ENCODE results near the gene CUBN.

Gene CUBN

DNA sequence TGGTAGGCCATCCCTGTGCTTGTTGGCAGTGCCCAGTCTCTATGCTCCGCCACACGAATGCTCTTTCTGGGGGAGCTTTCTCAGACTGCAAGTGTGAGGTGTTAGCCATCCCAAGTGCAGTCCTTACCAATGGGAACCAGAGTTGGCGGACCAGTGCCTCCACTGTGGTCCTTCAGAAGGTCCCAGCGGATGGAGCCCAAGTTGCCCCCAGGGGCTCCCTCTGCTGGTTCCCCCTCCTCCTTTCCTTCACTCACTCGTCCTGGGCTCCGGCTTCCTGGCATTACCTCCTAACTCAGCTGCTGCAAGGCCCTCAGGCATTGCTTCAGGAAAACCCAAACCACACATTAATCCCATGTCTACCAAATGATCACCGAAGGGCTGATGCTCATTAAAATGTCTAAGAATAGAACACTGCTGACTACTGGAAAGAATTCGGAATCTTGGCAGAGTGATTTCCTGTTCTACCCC, 139.8 kb downstream of the CUBN start:
- DNase-seq (ENCODE audit: low read depth in 3 of 3) = no peak

GRCh38 chr10:16988900-16989299, 140.7 kb downstream of the CUBN start:
- DNase-seq (ENCODE audit: low read depth in 3 of 3) = no peak

DNA sequence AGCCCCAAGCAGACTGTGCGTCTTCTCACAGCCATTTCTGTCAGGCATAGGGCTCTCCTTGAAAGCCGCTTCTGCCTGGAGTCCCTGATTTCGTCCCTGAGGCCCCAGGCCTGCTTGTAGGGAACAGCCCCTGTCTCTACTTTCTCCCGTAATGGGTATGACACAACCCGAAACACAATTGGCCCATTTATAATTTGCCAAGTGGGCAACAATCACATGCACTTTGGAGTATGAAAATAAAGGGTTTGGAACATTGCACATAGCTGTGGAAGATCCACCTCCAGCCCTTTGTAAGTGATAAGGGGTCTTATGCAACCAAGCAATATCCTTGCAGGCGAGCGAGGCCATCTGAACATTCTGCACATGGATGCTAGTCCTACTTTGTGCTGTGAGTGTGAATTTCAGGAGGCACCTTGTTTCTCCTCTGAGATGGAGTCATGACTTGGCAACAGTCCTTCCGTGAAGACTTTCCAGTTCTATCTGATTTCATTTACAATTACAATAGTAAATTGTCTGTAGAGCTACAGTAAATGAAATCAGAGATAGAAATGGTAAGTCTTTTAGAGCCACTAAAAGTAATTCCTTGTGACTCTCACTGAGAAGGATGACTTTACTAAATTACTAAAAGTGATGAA, 141.5 kb downstream of the CUBN start:
- DNase-seq (ENCODE audit: low read depth in 3 of 3) = no peak

- no peak for DNase-seq (ENCODE audit: low read depth in 3 of 3)
Measured at GRCh38 chr10:16987206-16987621, 142.4 kb downstream of the CUBN start.

- no peak for DNase-seq (ENCODE audit: low read depth in 3 of 3)
Measured at GRCh38 chr10:16986406-16987205, 143.0 kb downstream of the CUBN start.

DNA sequence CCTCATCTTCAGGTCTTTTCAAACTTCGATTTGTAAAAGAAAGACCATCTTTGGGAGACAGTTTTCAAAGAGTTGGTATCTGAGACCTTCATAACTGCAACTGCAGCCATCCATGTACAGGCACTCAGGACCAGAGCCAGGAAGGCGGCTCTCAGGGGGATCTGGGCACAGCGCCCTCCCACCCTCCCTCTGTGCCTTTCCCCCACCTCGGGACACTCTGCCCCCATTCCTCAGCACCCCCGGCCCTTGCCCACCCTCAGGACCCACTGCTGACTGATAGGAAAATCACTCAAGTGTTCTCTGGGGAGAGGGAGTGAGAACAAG, 143.6 kb downstream of the CUBN start:
- DNase-seq (ENCODE audit: low read depth in 3 of 3) = no peak

DNA sequence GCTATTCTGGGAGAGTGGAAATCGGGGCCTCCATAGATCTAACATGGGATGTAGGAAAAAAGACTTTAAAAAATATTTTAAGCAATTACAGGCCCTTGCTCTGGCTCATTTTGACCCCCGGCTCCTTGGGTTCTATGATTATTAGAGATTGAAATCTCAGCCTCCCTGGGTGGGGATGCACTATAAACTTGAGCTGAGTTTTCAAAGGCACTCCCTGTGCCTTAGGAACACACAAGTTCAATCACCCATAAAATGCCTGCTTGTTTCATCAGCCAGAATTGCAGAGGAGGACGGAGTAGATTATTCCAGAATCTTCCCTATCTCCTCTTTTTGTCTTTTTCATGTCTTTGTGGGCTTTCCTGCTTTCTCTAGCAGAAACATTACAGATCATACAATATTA, 145.4 kb downstream of the CUBN start:
- no peak for DNase-seq (ENCODE audit: low read depth in 3 of 3)

- DNase-seq (ENCODE audit: low read depth in 3 of 3) = no peak
Measured at GRCh38 chr10:16976803-16977202, 152.8 kb downstream of the CUBN start.

DNA sequence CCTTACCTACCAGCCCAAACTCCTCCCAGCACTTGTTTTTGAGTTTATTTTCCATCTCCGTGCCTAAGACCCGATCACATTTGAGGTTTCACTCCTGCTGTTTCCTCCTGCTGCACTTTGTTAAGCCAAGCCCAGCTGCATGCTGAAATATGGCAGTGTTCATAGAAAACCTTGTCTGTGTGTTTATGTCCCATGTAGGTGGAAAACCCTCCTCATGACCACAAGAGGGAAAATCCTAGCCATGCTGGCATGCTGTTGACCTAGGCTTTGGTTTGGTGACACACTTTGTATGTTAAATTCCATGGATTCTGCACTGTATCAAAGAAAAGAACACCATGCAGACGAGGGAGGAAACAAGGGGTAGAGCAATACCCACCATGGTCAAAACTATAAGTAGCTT, 154.4 kb downstream of the CUBN start:
- DNase-seq (ENCODE audit: low read depth in 3 of 3) = no peak

GRCh38 chr10:16968416-16969041, 161.1 kb downstream of the CUBN start:
- no peak for DNase-seq (ENCODE audit: low read depth in 3 of 3)

- no peak for DNase-seq (ENCODE audit: low read depth in 3 of 3)
Measured at GRCh38 chr10:16967866-16968415, 161.7 kb downstream of the CUBN start.

- DNase-seq (ENCODE audit: low read depth in 3 of 3) = no peak
Measured at GRCh38 chr10:16966991-16967865, 162.4 kb downstream of the CUBN start.

- DNase-seq (ENCODE audit: low read depth in 3 of 3) = no peak
Measured at GRCh38 chr10:16965740-16966447, 163.7 kb downstream of the CUBN start.

DNA sequence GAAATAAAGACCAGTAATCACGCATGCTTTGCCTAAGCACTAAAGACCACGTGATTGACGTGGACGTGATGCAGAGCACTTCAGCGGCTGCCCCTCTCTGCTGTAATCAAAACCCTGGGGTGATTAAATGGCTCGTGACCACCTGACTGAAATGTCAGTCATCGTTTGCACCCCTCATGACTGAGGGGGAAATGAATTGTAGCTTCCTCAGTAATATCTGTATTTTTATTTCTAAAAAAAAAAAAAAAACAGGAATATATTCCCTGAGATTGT, 164.3 kb downstream of the CUBN start:
- no peak for DNase-seq (ENCODE audit: low read depth in 3 of 3)

GRCh38 chr10:16964576-16965343, 164.9 kb downstream of the CUBN start:
- DNase-seq (ENCODE audit: low read depth in 3 of 3) = no peak

- DNase-seq (ENCODE audit: low read depth in 3 of 3) = no peak
Measured at GRCh38 chr10:16960551-16960950, 169.1 kb downstream of the CUBN start.

- no peak for DNase-seq (ENCODE audit: low read depth in 3 of 3)
Measured at GRCh38 chr10:16957038-16957437, 172.6 kb downstream of the CUBN start.

DNA sequence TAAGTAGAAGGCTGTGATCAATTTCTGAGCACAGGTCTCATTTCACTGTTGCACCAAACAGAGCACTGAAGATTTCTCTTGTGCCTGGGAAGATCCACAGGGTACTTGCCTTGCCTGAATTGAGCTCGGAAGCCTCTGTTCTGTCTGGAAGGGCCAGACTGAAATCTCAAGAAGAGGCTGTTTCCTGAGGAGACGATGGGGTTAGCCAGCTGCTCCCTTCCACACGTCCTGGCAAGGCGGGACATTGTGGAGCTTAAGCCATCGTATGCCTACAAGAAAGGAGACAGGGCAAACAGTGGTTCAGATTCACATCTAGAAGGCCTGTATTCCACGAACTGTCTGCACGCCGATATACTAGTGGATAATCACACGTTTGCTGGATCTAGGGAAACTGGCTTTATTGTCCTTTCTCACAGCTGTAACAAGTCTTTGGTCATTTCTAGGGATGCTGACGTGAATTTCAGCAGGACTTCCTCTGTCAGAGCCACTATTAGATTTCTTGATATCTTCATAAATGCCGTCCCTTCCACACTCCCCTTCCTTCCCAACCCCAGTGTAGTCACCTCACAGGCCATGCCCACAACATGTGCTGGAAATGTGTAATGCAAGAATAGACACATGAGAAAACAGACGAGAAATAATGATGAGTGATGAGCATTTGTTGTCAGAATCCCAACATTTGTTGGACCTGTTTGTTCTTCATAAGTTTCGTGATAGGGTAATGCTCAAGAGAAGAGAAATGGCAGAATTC, 175.2 kb downstream of the CUBN start:
- no peak for DNase-seq (ENCODE audit: low read depth in 3 of 3)

GRCh38 chr10:16953270-16953669, 176.3 kb downstream of the CUBN start:
- DNase-seq (ENCODE audit: low read depth in 3 of 3) = no peak

- no peak for DNase-seq (ENCODE audit: low read depth in 3 of 3)
Measured at GRCh38 chr10:16952610-16953009, 177.0 kb downstream of the CUBN start.

Data from stimulated activated CD4-positive, alpha-beta T cell treated with anti-CD3 and anti-CD28 coated beads, TNF-alpha, amount 100 ng/mL, for 4 hours (primary cell).